HL-60 (cell line): Measurements from ENCODE around the gene ABCC2.

Experiments
- CTCF ChIP-seq: IDR thresholded peaks from one replicate; pipeline ENCODE4 v1.5.1; 2011; ENCODE audit warnings: low read length, control low read depth, inconsistent platforms; ENCODE audit not compliant: insufficient read depth
- GABPA ChIP-seq: IDR thresholded peaks from 2 replicates; pipeline ENCODE4 v1.6.1; 2012; ENCODE audit warnings: low read depth
- POLR2AphosphoS5 ChIP-seq: IDR thresholded peaks from 2 replicates; pipeline ENCODE4 v1.6.1; 2012; ENCODE audit warnings: low read depth
- REST ChIP-seq: IDR thresholded peaks from 2 replicates; pipeline ENCODE4 v1.6.1; 2012; ENCODE audit warnings: low read depth; ENCODE audit not compliant: insufficient replicate concordance

- no peak for TF ChIP-seq CTCF
- TF ChIP-seq POLR2AphosphoS5, result no peak
- TF ChIP-seq REST, result no peak
- no peak for TF ChIP-seq GABPA
These were observed 67.1 kb downstream of the ABCC2 start for GRCh38 chr10:99849536-99849935.
